Spleen (tissue), 7 donors: ENCODE measurements around the gene FRMD4A.

Experiments
- CTCF ChIP-seq, 11 experiments: fragments of 200-600 bp in 7 of 11; fragments of 450-650 bp in 4 of 11; sonication (generic) in 4 of 11; IDR thresholded peaks in 8 of 11; conservative IDR thresholded peaks in 3 of 11; 1 replicate in 7 of 11; 2 replicates in 4 of 11; pipeline versions ENCODE4 v1.4.0 to v1.8.0; 2016 to 2021; ENCODE audit warnings: antibody characterized with exemption in 11 of 11, inconsistent platforms in 4 of 11, mild to moderate bottlenecking in 1 of 11
- POLR2A ChIP-seq, 3 donors: fragments of 450-650 bp; IDR thresholded peaks; one replicate each; pipeline ENCODE4 v1.5.1; 2017; ENCODE audit warnings: antibody characterized with exemption in 3 of 3, mild to moderate bottlenecking in 1 of 3
- POLR2AphosphoS5 ChIP-seq, 3 donors: sonication (generic); formaldehyde crosslinking; IDR thresholded peaks; one replicate each; pipeline ENCODE4 v1.5.1; 2017; ENCODE audit warnings: antibody characterized with exemption in 3 of 3
- donor health status: DM: no; HTN: no; CAD: no; lungs with moderate emphysema.
- donor health status: DM: no; HTN: no; CAD: no.
- donor health status: DM: no; HTN: no; CAD: no.

- TF ChIP-seq CTCF (IDR thresholded peaks at IDR 0.05 in 8 of 11, conservative IDR thresholded peaks at IDR 0.05 in 3 of 11) (no peak), POLR2AphosphoS5 (IDR thresholded peaks at IDR 0.05) (no peak), POLR2A (IDR thresholded peaks at IDR 0.05) (no peak)
Measured at GRCh38 chr10:13930120-13930519, 400.6 kb downstream of the FRMD4A start.
